B cell (primary cell): ENCODE results near the gene ZNF326. TPM values are rescaled to one million over a fixed set of nuclear protein-coding genes. Genes with fewer than 3 reads are reported as not detected.
"Not testable (repeated sequence)": the region's sequence is repeated elsewhere in the genome, so short reads cannot be mapped to it uniquely, and the experiment has no call there.

Source experiments
- ATAC-seq: fragments of 200-7000 bp; cut with Tn5 transposase; one replicate; pipeline ENCODE4 v1.10.0; 2021; ENCODE audit warnings: low read depth, mild to moderate bottlenecking, moderate number of reproducible peaks, moderate library complexity
- CTCF ChIA-PET: fragments of 350-600 bp; sonication (Branson Sonifier 250); formaldehyde crosslinking; loops from one replicate; lab custom pipeline; 2021; ENCODE audit warnings: antibody characterized with exemption, inconsistent platforms; lab: Charles Lee
- POLR2A ChIA-PET: fragments of 350-600 bp; sonication (Branson Sonifier 250); formaldehyde crosslinking; loops from one replicate; lab custom pipeline; 2021; ENCODE audit warnings: antibody characterized with exemption; lab: Charles Lee
- DNase-seq: peaks from one replicate; pipeline ENCODE4 v3.0.0; 2013
- H2AFZ ChIP-seq: 2 replicates; pipeline ENCODE4 v1.6.1; 2012; ENCODE audit warnings: mild to moderate bottlenecking, low read depth, low read length; ENCODE audit not compliant: insufficient read depth, poor library complexity, severe bottlenecking
- H3K27ac ChIP-seq, 2 donors: 1 replicate in 1 of 2; 2 replicates in 1 of 2; pipeline ENCODE4 v1.5.1; 2012 to 2013; ENCODE audit warnings: low read length in 2 of 2, mild to moderate bottlenecking in 2 of 2, moderate library complexity in 1 of 2
- H3K27me3 ChIP-seq, 4 experiments: fragments of 200-600 bp in 1 of 4; sonication (generic) in 1 of 4; replicated peaks in 1 of 4; 1 replicate in 2 of 4; 2 replicates in 2 of 4; pipeline versions ENCODE4 v1.6.1 to v1.7.0; 2013 to 2016; ENCODE audit warnings: low read length in 3 of 4, mild to moderate bottlenecking in 2 of 4, mixed read lengths in 1 of 4, moderate library complexity in 1 of 4; ENCODE audit not compliant: insufficient read depth in 4 of 4, control insufficient read depth in 3 of 4; ENCODE audit errors: control extremely low read depth in 1 of 4
- H3K36me3 ChIP-seq, 2 experiments: replicated peaks in 1 of 2; 1 replicate in 1 of 2; 2 replicates in 1 of 2; pipeline versions ENCODE4 v1.6.1 to v1.7.1; 2013; ENCODE audit warnings: low read length in 1 of 2; ENCODE audit not compliant: insufficient read depth in 2 of 2, control insufficient read depth in 1 of 2; ENCODE audit errors: control extremely low read depth in 1 of 2, extremely low read depth in 1 of 2
- H3K4me1 ChIP-seq, 2 donors: fragments of 200-600 bp in 1 of 2; sonication (generic) in 1 of 2; 1 replicate in 1 of 2; 2 replicates in 1 of 2; pipeline versions ENCODE4 v1.5.1 to v1.6.1; 2013 to 2017; ENCODE audit warnings: low read length in 2 of 2; ENCODE audit not compliant: control insufficient read depth in 2 of 2, insufficient read depth in 2 of 2
- H3K4me2 ChIP-seq: replicated peaks from 2 replicates; pipeline ENCODE3; 2012; ENCODE audit warnings: mild to moderate bottlenecking, low read depth, low read length; ENCODE audit not compliant: poor library complexity, severe bottlenecking
- H3K4me3 ChIP-seq, 5 experiments: fragments of 200-600 bp in 1 of 5; sonication (generic) in 1 of 5; 1 replicate in 3 of 5; 2 replicates in 2 of 5; pipeline versions ENCODE4 v1.5.1 to v1.7.0; 2011 to 2016; ENCODE audit warnings: low read length in 4 of 5, mild to moderate bottlenecking in 4 of 5, low read depth in 2 of 5, control low read depth in 1 of 5, moderate library complexity in 1 of 5; ENCODE audit not compliant: insufficient read depth in 1 of 5; ENCODE audit errors: control extremely low read depth in 1 of 5, extremely low read depth in 1 of 5
- H3K79me2 ChIP-seq: fragments of 200-600 bp; sonication (generic); one replicate; pipeline ENCODE4 v1.6.0; 2016; ENCODE audit warnings: low read length; ENCODE audit not compliant: control insufficient read depth, insufficient read depth
- H3K9ac ChIP-seq: fragments of 200-600 bp; sonication (generic); 2 replicates; pipeline ENCODE4 v1.6.1; 2017; ENCODE audit warnings: mild to moderate bottlenecking, low read length, moderate library complexity
- H3K9me3 ChIP-seq, 3 donors: one replicate each; pipeline versions ENCODE4 v1.6.1 to v1.7.1; 2013; ENCODE audit warnings: low read length in 2 of 3; ENCODE audit not compliant: control insufficient read depth in 2 of 3, insufficient read depth in 1 of 3; ENCODE audit errors: control extremely low read depth in 1 of 3
- H4K20me1 ChIP-seq: 2 replicates; pipeline ENCODE4 v1.6.0; 2012; ENCODE audit warnings: mild to moderate bottlenecking, low read length; ENCODE audit not compliant: insufficient read depth, control insufficient read depth, poor library complexity, severe bottlenecking
- H3K27ac Mint-ChIP-seq: one replicate; pipeline ENCODE4 v1.8.0; 2021; ENCODE audit warnings: mixed read lengths
- H3K27me3 Mint-ChIP-seq: one replicate; pipeline ENCODE4 v1.8.0; 2021; ENCODE audit warnings: mixed read lengths
- H3K4me1 Mint-ChIP-seq: one replicate; pipeline ENCODE4 v1.8.0; 2021; ENCODE audit warnings: mixed read lengths
- H3K4me3 Mint-ChIP-seq: one replicate; pipeline ENCODE4 v1.8.0; 2021; ENCODE audit warnings: mixed read lengths
- H3K9me3 Mint-ChIP-seq: one replicate; pipeline ENCODE4 v1.8.0; 2022; ENCODE audit warnings: mixed read lengths; ENCODE audit not compliant: insufficient read depth
- EZH2 ChIP-seq: IDR thresholded peaks from 2 replicates; pipeline ENCODE4 v1.6.1; 2012; ENCODE audit warnings: borderline replicate concordance, low read depth, mild to moderate bottlenecking, moderate library complexity, low read length; ENCODE audit not compliant: insufficient read depth, poor library complexity, severe bottlenecking
- WGBS: methylation state at CpG from one replicate; pipeline ENCODE4 v1.1.5; 2013; ENCODE audit warnings: missing lambda C conversion rate; ENCODE audit not compliant: insufficient coverage; 5-methylcytosine and 5-hydroxymethylcytosine counted together
- intact Hi-C: fragments of 100-400 bp; cut with micrococcal nuclease; formaldehyde crosslinking; loops from one replicate; pipeline ENCODE4 v1.10.0; 2022
- polyA plus RNA-seq: library from polyadenylated mRNA; depleted of rRNA; stranded (reverse); fragments of >200 nt; gene quantifications from 2 replicates; pipeline ENCODE4 v1.2.3, GENCODE V29; 2012
- total RNA-seq, 2 donors: library from RNA; stranded (reverse); fragments of 120-200 nt in 1 of 2; gene quantifications; 1 replicate in 1 of 2; 2 replicates in 1 of 2; pipeline versions ENCODE4 v1.2.3 to v1.2.4, GENCODE V29; 2013 to 2022
- TF ChIP-seq, protein P1 (sequence below): fragments of 200-600 bp; IDR thresholded peaks from one replicate; pipeline ENCODE4 v1.8.0; 2022; ENCODE audit warnings: antibody characterized with exemption, mild to moderate bottlenecking

The ZNF326 gene
- total and polyA plus RNA-seq, 2 donors (not counting 1 experiment from before 2014, with no cell fraction given): 6.1 to 34.1 TPM

- ChIA-PET CTCF (interaction anchor here (1.1 to 2.4 kb wide), 4 partner anchors 36 to 1886 kb away, joined by 4 to 8 read pairs (median 4); no protein-coding TSS in a partner anchor), POLR2A (no interaction called here)
- ATAC-seq: no peak
- Histone ChIP-seq H3K9me3 (no peaks in the 10 kb centered on the region), H3K4me2 (no peak overlapping the region), H2AFZ (no peak overlapping the region), H3K4me3 (no peak overlapping the region), H3K4me1 (no peaks in the 10 kb centered on the region), H3K27me3 (no peaks in the 10 kb centered on the region), H3K79me2 (no peaks in the 10 kb centered on the region), H3K9ac (no peak overlapping the region), H3K27ac (no peak overlapping the region), H4K20me1 (no peaks in the 10 kb centered on the region), H3K36me3 (no peaks in the 10 kb centered on the region)
- Mint-ChIP-seq H3K27me3 (peaks cover 15% of the 10 kb centered on the region), H3K4me1 (no peaks in the 10 kb centered on the region), H3K9me3 (no peaks in the 10 kb centered on the region), H3K27ac (no peak overlapping the region), H3K4me3 (no peak overlapping the region)
- 71% methylated on average over 1 of the region's 3 CpGs for WGBS
- DNase-seq: no peak
- intact Hi-C loops: loop anchor here (5.0 kb wide), 1 partner anchor 1121 kb away; no protein-coding TSS in a partner anchor
- TF ChIP-seq EZH2: no peak
- TF ChIP-seq, protein P1, sequence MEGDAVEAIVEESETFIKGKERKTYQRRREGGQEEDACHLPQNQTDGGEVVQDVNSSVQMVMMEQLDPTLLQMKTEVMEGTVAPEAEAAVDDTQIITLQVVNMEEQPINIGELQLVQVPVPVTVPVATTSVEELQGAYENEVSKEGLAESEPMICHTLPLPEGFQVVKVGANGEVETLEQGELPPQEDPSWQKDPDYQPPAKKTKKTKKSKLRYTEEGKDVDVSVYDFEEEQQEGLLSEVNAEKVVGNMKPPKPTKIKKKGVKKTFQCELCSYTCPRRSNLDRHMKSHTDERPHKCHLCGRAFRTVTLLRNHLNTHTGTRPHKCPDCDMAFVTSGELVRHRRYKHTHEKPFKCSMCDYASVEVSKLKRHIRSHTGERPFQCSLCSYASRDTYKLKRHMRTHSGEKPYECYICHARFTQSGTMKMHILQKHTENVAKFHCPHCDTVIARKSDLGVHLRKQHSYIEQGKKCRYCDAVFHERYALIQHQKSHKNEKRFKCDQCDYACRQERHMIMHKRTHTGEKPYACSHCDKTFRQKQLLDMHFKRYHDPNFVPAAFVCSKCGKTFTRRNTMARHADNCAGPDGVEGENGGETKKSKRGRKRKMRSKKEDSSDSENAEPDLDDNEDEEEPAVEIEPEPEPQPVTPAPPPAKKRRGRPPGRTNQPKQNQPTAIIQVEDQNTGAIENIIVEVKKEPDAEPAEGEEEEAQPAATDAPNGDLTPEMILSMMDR: no peak
Observed at GRCh38 chr1:90046635-90047034, 51.7 kb downstream of the ZNF326 start.

DNA sequence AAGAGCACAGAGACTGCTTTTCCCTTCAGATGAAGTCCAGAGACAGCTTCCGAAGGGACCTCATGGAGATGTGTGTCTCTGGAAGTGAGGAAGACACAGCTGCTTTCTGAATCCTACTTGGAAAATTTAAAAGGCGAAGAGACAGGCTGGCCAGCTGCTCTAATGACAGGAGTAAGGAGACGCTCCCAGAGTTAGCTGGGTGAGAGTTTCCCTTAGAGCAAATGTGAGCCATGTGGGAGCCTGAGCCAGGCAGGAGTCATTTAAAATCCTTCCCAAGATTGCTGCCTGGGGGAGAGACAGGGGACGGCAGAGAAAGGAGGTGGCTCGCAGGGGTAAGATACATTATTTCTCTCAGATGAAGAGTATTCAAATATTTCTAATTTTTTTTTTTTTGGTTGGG is 53.1 kb downstream of the ZNF326 start:
- no peaks in the 10 kb centered on the region for H3K9me3 ChIP-seq
- no peak overlapping the region for H2AFZ ChIP-seq
- no peaks in the 10 kb centered on the region for H4K20me1 ChIP-seq
- ATAC-seq: no peak
- 100% methylated on average over 3 of the region's 5 CpGs for WGBS
- no peak for DNase-seq
- no peaks in the 10 kb centered on the region for H3K79me2 ChIP-seq
- no peaks in the 10 kb centered on the region for H3K27me3 ChIP-seq
- TF ChIP-seq, protein P1: no peak
- no peak for TF ChIP-seq EZH2
- no peak overlapping the region for H3K4me3 ChIP-seq
- H3K4me2 ChIP-seq: no peak overlapping the region
- Mint-ChIP-seq H3K9me3 (no peaks in the 10 kb centered on the region), H3K4me3 (no peak overlapping the region), H3K27ac (no peak overlapping the region), H3K4me1 (no peaks in the 10 kb centered on the region), H3K27me3 (peaks cover 20% of the 10 kb centered on the region)
- intact Hi-C loops: loop anchor here (5.0 kb wide), 1 partner anchor 1119 kb away; no protein-coding TSS in a partner anchor
- ChIA-PET POLR2A (no interaction called here), CTCF (no interaction called here)
- no peak overlapping the region for H3K9ac ChIP-seq
- H3K27ac ChIP-seq: no peak overlapping the region
- H3K36me3 ChIP-seq: no peaks in the 10 kb centered on the region
- no peaks in the 10 kb centered on the region for H3K4me1 ChIP-seq

GRCh38 chr1:90062700-90063643 is 68.1 kb downstream of the ZNF326 start:
- H3K4me3 Mint-ChIP-seq, H3K27ac Mint-ChIP-seq, H3K4me1 Mint-ChIP-seq, CTCF ChIA-PET, H3K79me2 ChIP-seq, H3K9me3 Mint-ChIP-seq, H4K20me1 ChIP-seq, H3K36me3 ChIP-seq, H3K9ac ChIP-seq, H3K4me2 ChIP-seq, H2AFZ ChIP-seq, H3K4me1 ChIP-seq, H3K4me3 ChIP-seq, POLR2A ChIA-PET, DNase-seq, H3K9me3 ChIP-seq, intact Hi-C loops, ATAC-seq, H3K27ac ChIP-seq, H3K27me3 ChIP-seq: not testable (repeated sequence)
- WGBS: 95% methylated on average over 24 of the region's 31 CpGs
- peaks cover 23% of the 10 kb centered on the region for H3K27me3 Mint-ChIP-seq
